Vagina (tissue), 2 donors: ENCODE results near the gene CLIC3.

Experiments
- POLR2A ChIP-seq, 2 donors: fragments of 450-650 bp; IDR thresholded peaks; one replicate each; pipeline ENCODE4 v1.6.1; 2017; ENCODE audit warnings: antibody characterized with exemption in 2 of 2, mild to moderate bottlenecking in 2 of 2, moderate library complexity in 2 of 2
- TF ChIP-seq, protein P1 (sequence below), 3 experiments: fragments of 450-650 bp in 2 of 3; fragments of 200-600 bp in 1 of 3; sonication (generic) in 1 of 3; IDR thresholded peaks; one replicate each; pipeline ENCODE4 v1.5.1; 2017 to 2019; ENCODE audit warnings: antibody characterized with exemption in 3 of 3, mild to moderate bottlenecking in 2 of 3, moderate library complexity in 2 of 3

- TF ChIP-seq, protein P1, sequence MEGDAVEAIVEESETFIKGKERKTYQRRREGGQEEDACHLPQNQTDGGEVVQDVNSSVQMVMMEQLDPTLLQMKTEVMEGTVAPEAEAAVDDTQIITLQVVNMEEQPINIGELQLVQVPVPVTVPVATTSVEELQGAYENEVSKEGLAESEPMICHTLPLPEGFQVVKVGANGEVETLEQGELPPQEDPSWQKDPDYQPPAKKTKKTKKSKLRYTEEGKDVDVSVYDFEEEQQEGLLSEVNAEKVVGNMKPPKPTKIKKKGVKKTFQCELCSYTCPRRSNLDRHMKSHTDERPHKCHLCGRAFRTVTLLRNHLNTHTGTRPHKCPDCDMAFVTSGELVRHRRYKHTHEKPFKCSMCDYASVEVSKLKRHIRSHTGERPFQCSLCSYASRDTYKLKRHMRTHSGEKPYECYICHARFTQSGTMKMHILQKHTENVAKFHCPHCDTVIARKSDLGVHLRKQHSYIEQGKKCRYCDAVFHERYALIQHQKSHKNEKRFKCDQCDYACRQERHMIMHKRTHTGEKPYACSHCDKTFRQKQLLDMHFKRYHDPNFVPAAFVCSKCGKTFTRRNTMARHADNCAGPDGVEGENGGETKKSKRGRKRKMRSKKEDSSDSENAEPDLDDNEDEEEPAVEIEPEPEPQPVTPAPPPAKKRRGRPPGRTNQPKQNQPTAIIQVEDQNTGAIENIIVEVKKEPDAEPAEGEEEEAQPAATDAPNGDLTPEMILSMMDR (IDR thresholded peaks at IDR 0.05), result no peak
- TF ChIP-seq POLR2A (IDR thresholded peaks at IDR 0.05), result no peak
These were observed 30.0 kb upstream of the CLIC3 start for GRCh38 chr9:137026384-137026783.
